Gastroesophageal sphincter (tissue), 3 donors: ENCODE data around the gene NELFCD.

Experiments
- CTCF ChIP-seq, 4 experiments: fragments of 200-600 bp in 2 of 4; fragments of 450-650 bp in 2 of 4; sonication (generic) in 1 of 4; IDR thresholded peaks; one replicate each; pipeline ENCODE4 v1.5.1; 2017 to 2019; ENCODE audit warnings: antibody characterized with exemption in 4 of 4, mild to moderate bottlenecking in 2 of 4, moderate library complexity in 2 of 4
- POLR2A ChIP-seq, 2 donors: fragments of 450-650 bp; IDR thresholded peaks; one replicate each; pipeline ENCODE4 v1.6.1; 2017; ENCODE audit warnings: antibody characterized with exemption in 2 of 2, mild to moderate bottlenecking in 2 of 2, moderate library complexity in 1 of 2

GRCh38 chr20:59010995-59011873 lies 30.2 kb downstream of the NELFCD start:
- TF ChIP-seq POLR2A (IDR thresholded peaks at IDR 0.05), result no peak
- no peak for TF ChIP-seq CTCF (IDR thresholded peaks at IDR 0.05)
